GM13977 (cell line): ENCODE data around the gene EEF2.

Experiments
- DNase-seq: peaks from one replicate; pipeline ENCODE4 v3.0.0; 2012; ENCODE audit warnings: low spot score
- CTCF ChIP-seq: IDR thresholded peaks from 2 replicates; pipeline ENCODE4 v1.5.1; 2012; ENCODE audit warnings: mild to moderate bottlenecking, control low read depth; ENCODE audit not compliant: insufficient read depth; ENCODE audit errors: extremely low read depth, missing control alignments
- in situ Hi-C: fragments of 300-500 bp; cut with MboI; formaldehyde crosslinking; loops from one replicate; pipeline ENCODE4 v1.12.0; 2022; ENCODE audit warnings: low sequenced_read_pairs, low pct_unique_long_range_greater_than_20kb, mixed read lengths, inconsistent platforms; ENCODE audit not compliant: unreplicated experiment

The EEF2 gene

GRCh38 chr19:3983542-3983914, 1.7 kb downstream of the EEF2 start:
- TF ChIP-seq CTCF, result no peak
- in situ Hi-C loops, result no loop called here
- DNase-seq, result no peak

- no peak for DNase-seq
- in situ Hi-C loops, result no loop called here
- TF ChIP-seq CTCF, result no peak
Measured at GRCh38 chr19:3982701-3983541, 2.3 kb downstream of the EEF2 start.

GRCh38 chr19:3981736-3982681, 3.3 kb downstream of the EEF2 start:
- in situ Hi-C loops, result no loop called here
- TF ChIP-seq CTCF, result no peak
- no peak for DNase-seq

- no peak for TF ChIP-seq CTCF
- in situ Hi-C loops, result no loop called here
- DNase-seq, result no peak
Measured at GRCh38 chr19:3981373-3981735, 3.9 kb downstream of the EEF2 start.

GRCh38 chr19:3980353-3981251, 4.7 kb downstream of the EEF2 start:
- no peak for TF ChIP-seq CTCF
- in situ Hi-C loops, result no loop called here
- DNase-seq, result no peak
